Heart left ventricle (tissue), 16 donors: Measurements from ENCODE around the gene BRD9. TPM values are rescaled to one million over a fixed set of nuclear protein-coding genes. Genes with fewer than 3 reads are reported as not detected.
"Not testable (repeated sequence)": the region's sequence is repeated elsewhere in the genome, so short reads cannot be mapped to it uniquely, and the experiment has no call there.

Source experiments
- ATAC-seq, 4 donors: fragments of 200-7000 bp; cut with Tn5 transposase; one replicate each; pipeline ENCODE4 v1.9.1; 2020 to 2022; ENCODE audit warnings: moderate library complexity in 4 of 4, mild to moderate bottlenecking in 3 of 4, moderate number of reproducible peaks in 1 of 4
- DNase-seq, 5 donors: peaks; one replicate each; pipeline ENCODE4 v3.0.0-alpha.2; 2020
- H3K27ac ChIP-seq, 12 donors: fragments of 200-600 bp; sonication (generic) in 4 of 12; one replicate each; pipeline versions ENCODE4 v1.5.0 to v1.8.0; 2016 to 2022; ENCODE audit warnings: mild to moderate bottlenecking in 2 of 12
- H3K27me3 ChIP-seq, 9 donors: fragments of 200-600 bp; sonication (generic) in 2 of 9; one replicate each; pipeline versions ENCODE4 v1.5.1 to v1.8.0; 2016 to 2022; ENCODE audit warnings: mild to moderate bottlenecking in 3 of 9
- H3K36me3 ChIP-seq, 9 donors: fragments of 200-600 bp; sonication (generic) in 2 of 9; one replicate each; pipeline versions ENCODE4 v1.5.0 to v1.8.0; 2018 to 2022; ENCODE audit warnings: mild to moderate bottlenecking in 2 of 9
- H3K4me1 ChIP-seq, 12 donors: fragments of 200-600 bp; sonication (generic) in 4 of 12; one replicate each; pipeline versions ENCODE4 v1.5.0 to v1.8.0; 2016 to 2022; ENCODE audit warnings: mild to moderate bottlenecking in 3 of 12
- H3K4me3 ChIP-seq, 12 donors: fragments of 200-600 bp; sonication (generic) in 4 of 12; one replicate each; pipeline versions ENCODE4 v1.5.0 to v1.8.0; 2017 to 2022; ENCODE audit warnings: mild to moderate bottlenecking in 9 of 12, moderate library complexity in 4 of 12
- H3K9me3 ChIP-seq, 12 donors: fragments of 200-600 bp; sonication (generic) in 4 of 12; one replicate each; pipeline versions ENCODE4 v1.5.0 to v1.8.0; 2016 to 2022; ENCODE audit warnings: mild to moderate bottlenecking in 1 of 12
- POLR2A ChIP-seq, 2 donors: fragments of 450-650 bp; IDR thresholded peaks; one replicate each; pipeline ENCODE4 v1.6.1; 2017; ENCODE audit warnings: antibody characterized with exemption in 2 of 2, mild to moderate bottlenecking in 2 of 2, moderate library complexity in 2 of 2
- WGBS, 4 donors: extraction: QIAGEN DNeasy Blood & Tissue Kit in 2 of 4; methylation state at CpG; one replicate each; pipeline versions ENCODE4 v1.1.5 to v1.1.7; 2013 to 2018; 5-methylcytosine and 5-hydroxymethylcytosine counted together
- intact Hi-C, 10 donors: fragments of 100-400 bp; cut with DNase I; formaldehyde crosslinking; loops; one replicate each; pipeline versions ENCODE4 v1.11.1 to v1.14.2; 2022
- polyA plus RNA-seq, 2 donors: library from polyadenylated mRNA; stranded (reverse); fragments of 200-250 nt; gene quantifications; one replicate each; pipeline ENCODE4 v1.2.3, GENCODE V29; 2013
- total RNA-seq, 9 donors: library from RNA; depleted of rRNA in 2 of 9; stranded (reverse); fragments of >200 nt in 2 of 9; fragmentation: NEBNext Ultra II Directional in 3 of 9; extraction: Animal tissue kit (Norgen Biotek cat#: 25700) in 3 of 9; gene quantifications; one replicate each; pipeline versions ENCODE4 v1.1.0 to v1.2.4, GENCODE V29; 2016 to 2023
- TF ChIP-seq, protein P1 (sequence below), 12 donors: fragments of 200-600 bp; sonication (generic) in 4 of 12; IDR thresholded peaks; one replicate each; pipeline versions ENCODE4 v1.5.0 to v1.8.0; 2018 to 2022; ENCODE audit warnings: antibody characterized with exemption in 12 of 12, mild to moderate bottlenecking in 5 of 12
- donor health status: ischemic (EF 13 %, LVEDD 7.1; RV severe dilation, severe dysfunction).
- donor health status: healthy with polysubstance abuse.
- donor health status: DM: no; HTN: yes; CAD: no.
- donor health status: DM: no; HTN: no; CAD: no.
- donor health status: ischemic (EF 25% LVEDD 6.9; RV normal size, moderate dysfunction).
- donor health status: ischemic (EF 25% LVEDD 5.7; RV mildly dilated, moderate dysfunction).
- donor health status: healthy.
- donor health status: DM: yes; HTN: yes; CAD: no.
- donor health status: ischemic (EF 35%, LVEDD 5.7; RV mildly dilated, moderate dysfunction).
- donor health status: nonischemic (EF 11% LVEDD 7.7; RV severe dilation, severe dysfunction).
- donor health status: DM: yes; HTN: yes; CAD: no.
- donor health status: PGD.
- donor health status: ischemic (EF 29% LVEDD 5.4; RV normal size, mild dysfunction).
- donor health status: nonischemic (EF 23%, LVEDD 6.1; RV moderate dilation, normal function).

BRD9 gene
- total and polyA plus RNA-seq, 11 donors: 17.5 to 32.1 (median 22.5) TPM

- Histone ChIP-seq H3K27me3 (no peaks in the 10 kb centered on the region), H3K27ac (no peak overlapping the region), H3K4me3 (no peak overlapping the region), H3K36me3 (peaks cover 0 to 79% (median 72%) of the 10 kb centered on the region in 9 donors), H3K4me1 (peaks cover 0 to 13% (median under 1%) of the 10 kb centered on the region in 12 donors), H3K9me3 (no peaks in the 10 kb centered on the region)
- DNase-seq (peak in 1 of 5 donors; percentile 31), ATAC-seq (no peak)
- intact Hi-C loops: no loop called here
- 94 to 95% (median 95%) methylated on average over 22 to 35 of the region's 35 CpGs for WGBS, 4 donors
- no peak for TF ChIP-seq POLR2A (IDR thresholded peaks at IDR 0.05)
- TF ChIP-seq, protein P1, sequence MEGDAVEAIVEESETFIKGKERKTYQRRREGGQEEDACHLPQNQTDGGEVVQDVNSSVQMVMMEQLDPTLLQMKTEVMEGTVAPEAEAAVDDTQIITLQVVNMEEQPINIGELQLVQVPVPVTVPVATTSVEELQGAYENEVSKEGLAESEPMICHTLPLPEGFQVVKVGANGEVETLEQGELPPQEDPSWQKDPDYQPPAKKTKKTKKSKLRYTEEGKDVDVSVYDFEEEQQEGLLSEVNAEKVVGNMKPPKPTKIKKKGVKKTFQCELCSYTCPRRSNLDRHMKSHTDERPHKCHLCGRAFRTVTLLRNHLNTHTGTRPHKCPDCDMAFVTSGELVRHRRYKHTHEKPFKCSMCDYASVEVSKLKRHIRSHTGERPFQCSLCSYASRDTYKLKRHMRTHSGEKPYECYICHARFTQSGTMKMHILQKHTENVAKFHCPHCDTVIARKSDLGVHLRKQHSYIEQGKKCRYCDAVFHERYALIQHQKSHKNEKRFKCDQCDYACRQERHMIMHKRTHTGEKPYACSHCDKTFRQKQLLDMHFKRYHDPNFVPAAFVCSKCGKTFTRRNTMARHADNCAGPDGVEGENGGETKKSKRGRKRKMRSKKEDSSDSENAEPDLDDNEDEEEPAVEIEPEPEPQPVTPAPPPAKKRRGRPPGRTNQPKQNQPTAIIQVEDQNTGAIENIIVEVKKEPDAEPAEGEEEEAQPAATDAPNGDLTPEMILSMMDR (IDR thresholded peaks at IDR 0.05): no peak
These were observed 11.6 kb downstream of the BRD9 start for GRCh38 chr5:880816-881550.

- H3K4me1 ChIP-seq, intact Hi-C loops, DNase-seq, H3K27ac ChIP-seq, H3K27me3 ChIP-seq, H3K9me3 ChIP-seq, H3K4me3 ChIP-seq: not testable (repeated sequence)
- no CpG with 5 or more reads among the region's 8 CpGs for WGBS, 4 donors
- ATAC-seq: peak in 2 of 4 donors; percentile 21 to 40
- peaks cover 0 to 79% (median 70%) of the 10 kb centered on the region in 9 donors for H3K36me3 ChIP-seq
These were observed 13.9 kb downstream of the BRD9 start for GRCh38 chr5:878677-879076.

GRCh38 chr5:878125-878524, 14.5 kb downstream of the BRD9 start:
- WGBS, 4 donors: 92 to 96% (median 95%) methylated on average over 15 of the region's 15 CpGs
- Histone ChIP-seq H3K36me3 (peaks cover 0 to 78% (median 69%) of the 10 kb centered on the region in 9 donors), H3K4me3 (no peak overlapping the region), H3K27ac (no peak overlapping the region), H3K9me3 (no peaks in the 10 kb centered on the region), H3K27me3 (no peaks in the 10 kb centered on the region), H3K4me1 (peaks cover 0 to 4% (median 0%) of the 10 kb centered on the region in 12 donors)
- intact Hi-C loops: no loop called here
- ATAC-seq (peak in 1 of 4 donors; percentile 4), DNase-seq (peak in 1 of 5 donors; percentile 23)
- no peak for TF ChIP-seq POLR2A (IDR thresholded peaks at IDR 0.05)
- TF ChIP-seq, protein P1 (IDR thresholded peaks at IDR 0.05): no peak

DNA sequence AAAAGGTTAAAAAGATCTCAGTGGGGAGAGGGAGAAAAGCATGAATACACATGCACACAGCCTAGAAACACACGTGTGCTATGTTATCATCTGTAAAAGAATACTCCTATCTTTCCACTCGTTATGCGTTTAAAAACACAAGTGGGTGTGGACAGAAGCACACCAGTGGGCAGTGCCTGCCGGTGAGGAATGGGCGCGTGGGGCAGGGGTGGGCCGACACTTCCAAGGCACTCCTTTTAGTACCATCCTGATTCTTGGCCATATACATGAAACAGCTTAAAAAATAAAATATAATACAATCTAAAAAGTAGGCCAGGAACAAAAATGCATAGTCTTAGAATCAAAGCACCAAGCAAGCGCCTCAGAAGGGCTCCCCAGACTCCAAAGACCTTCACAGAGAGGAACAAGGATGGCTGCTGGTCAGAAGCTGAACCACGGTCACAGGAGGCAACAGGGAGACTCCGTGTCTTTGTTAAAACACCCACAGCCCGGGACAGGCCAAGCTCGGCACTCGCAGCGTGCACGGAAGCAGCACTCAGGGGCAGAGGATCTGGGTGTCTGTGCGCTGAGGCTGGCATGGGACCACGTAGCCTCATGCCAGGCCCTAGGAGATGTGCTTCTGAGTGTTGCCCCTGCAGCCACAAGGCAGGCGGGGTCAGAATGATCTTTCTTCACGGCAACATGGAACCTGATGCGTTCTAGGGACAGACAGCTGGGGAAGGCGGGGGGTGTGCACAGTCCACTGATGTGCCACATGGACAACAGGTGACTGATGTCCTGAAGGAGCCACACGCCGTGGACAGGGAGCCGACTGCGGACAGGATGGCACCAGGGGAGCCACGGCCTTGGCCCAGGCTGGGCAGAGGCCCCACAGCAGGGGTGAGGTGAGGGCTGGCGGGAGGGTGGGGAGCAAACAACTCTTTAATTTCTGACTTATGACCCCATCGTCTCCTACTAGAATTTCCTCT, 15.9 kb downstream of the BRD9 start:
- 91 to 93% (median 92%) methylated on average over 28 of the region's 28 CpGs for WGBS, 4 donors
- DNase-seq (peak in 1 of 5 donors; percentile 45), ATAC-seq (no peak)
- Histone ChIP-seq H3K36me3 (peaks cover 0 to 79% (median 73%) of the 10 kb centered on the region in 9 donors), H3K4me3 (no peak overlapping the region), H3K9me3 (no peaks in the 10 kb centered on the region), H3K4me1 (peaks cover 0 to 6% (median 0%) of the 10 kb centered on the region in 12 donors), H3K27ac (no peak overlapping the region), H3K27me3 (no peaks in the 10 kb centered on the region)
- intact Hi-C loops: no loop called here
- TF ChIP-seq, protein P1 (IDR thresholded peaks at IDR 0.05): no peak
- TF ChIP-seq POLR2A (IDR thresholded peaks at IDR 0.05): no peak
